Uterus (tissue), 4 donors: Measurements from ENCODE around the gene FARS2. TPM values are rescaled to one million over a fixed set of nuclear protein-coding genes. Genes with fewer than 3 reads are reported as not detected.

Experiments used
- DNase-seq, 2 donors: peaks; one replicate each; pipeline ENCODE4 v3.0.0-alpha.2; 2019 to 2020
- H3K27ac ChIP-seq, 2 donors: fragments of 200-600 bp; sonication (generic); 1 replicate in 1 of 2; 2 replicates in 1 of 2; pipeline ENCODE4 v1.5.1; 2016 to 2018
- H3K27me3 ChIP-seq, 2 donors: fragments of 200-600 bp; sonication (generic); one replicate each; pipeline ENCODE4 v1.5.1; 2018 to 2019; ENCODE audit warnings: control low read depth in 1 of 2
- H3K36me3 ChIP-seq, 2 donors: fragments of 200-600 bp; sonication (generic); one replicate each; pipeline ENCODE4 v1.5.1; 2019; ENCODE audit warnings: control low read depth in 1 of 2
- H3K4me1 ChIP-seq, 2 donors: fragments of 200-600 bp; sonication (generic); one replicate each; pipeline ENCODE4 v1.5.1; 2018 to 2019; ENCODE audit warnings: control low read depth in 1 of 2
- H3K4me3 ChIP-seq, 2 donors: fragments of 200-600 bp; sonication (generic); 1 replicate in 1 of 2; 2 replicates in 1 of 2; pipeline ENCODE4 v1.5.1; 2018 to 2019; ENCODE audit warnings: mild to moderate bottlenecking in 1 of 2
- H3K9me3 ChIP-seq, 2 donors: fragments of 200-600 bp; sonication (generic); one replicate each; pipeline ENCODE4 v1.5.1; 2019; ENCODE audit warnings: control low read depth in 1 of 2
- POLR2A ChIP-seq, 2 donors: fragments of 450-650 bp; IDR thresholded peaks; one replicate each; pipeline ENCODE4 v1.6.1; 2016; ENCODE audit warnings: antibody characterized with exemption in 2 of 2, mild to moderate bottlenecking in 1 of 2, moderate library complexity in 1 of 2
- intact Hi-C: fragments of 100-400 bp; cut with DNase I; formaldehyde crosslinking; loops from one replicate; pipeline ENCODE4 v1.15.1; 2023; ENCODE audit warnings: low total_unique reads
- total RNA-seq, 4 donors: library from RNA; depleted of rRNA in 3 of 4; stranded (reverse); fragments of >200 nt in 3 of 4; gene quantifications; one replicate each; pipeline versions ENCODE4 v1.1.0 to v1.2.4, GENCODE V29; 2014 to 2023
- TF ChIP-seq, protein P1 (sequence below), 4 experiments: fragments of 200-600 bp in 2 of 4; fragments of 450-650 bp in 2 of 4; sonication (generic) in 2 of 4; IDR thresholded peaks; one replicate each; pipeline ENCODE4 v1.5.1; 2016 to 2019; ENCODE audit warnings: antibody characterized with exemption in 4 of 4, mild to moderate bottlenecking in 2 of 4, moderate library complexity in 1 of 4
- donor health status: DM: yes; HTN: yes; CAD: no.

FARS2 gene
- total RNA-seq, 4 donors from 2014 or later: 14.4 to 32.5 (median 25.6) TPM

DNA sequence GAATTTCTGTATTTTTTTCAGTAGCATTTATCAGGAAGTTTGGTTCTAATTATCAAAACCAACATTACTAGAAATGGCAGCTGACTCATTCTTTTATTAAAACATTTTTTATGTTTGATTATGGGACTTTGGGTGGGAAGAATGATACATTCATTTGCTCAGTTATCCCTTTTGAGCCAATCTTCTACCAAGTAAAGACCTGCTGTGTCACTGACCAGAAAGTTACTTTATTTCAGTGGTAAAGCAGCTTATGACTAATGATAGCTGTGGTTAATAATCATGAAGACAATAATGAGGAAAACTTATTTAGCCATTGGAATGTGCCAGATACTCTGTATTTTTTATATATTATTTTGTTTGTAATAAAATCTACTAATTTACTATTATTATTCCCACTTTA is 142.3 kb downstream of the FARS2 start:
- no peaks in the 10 kb centered on the region for H3K4me1 ChIP-seq
- H3K4me3 ChIP-seq: no peak overlapping the region
- no peaks in the 10 kb centered on the region for H3K36me3 ChIP-seq
- H3K9me3 ChIP-seq: peaks cover 0 to 10% of the 10 kb centered on the region in 2 donors
- no peak for DNase-seq
- no peaks in the 10 kb centered on the region for H3K27me3 ChIP-seq
- intact Hi-C loops: no loop called here
- no peak overlapping the region for H3K27ac ChIP-seq
- TF ChIP-seq, protein P1, sequence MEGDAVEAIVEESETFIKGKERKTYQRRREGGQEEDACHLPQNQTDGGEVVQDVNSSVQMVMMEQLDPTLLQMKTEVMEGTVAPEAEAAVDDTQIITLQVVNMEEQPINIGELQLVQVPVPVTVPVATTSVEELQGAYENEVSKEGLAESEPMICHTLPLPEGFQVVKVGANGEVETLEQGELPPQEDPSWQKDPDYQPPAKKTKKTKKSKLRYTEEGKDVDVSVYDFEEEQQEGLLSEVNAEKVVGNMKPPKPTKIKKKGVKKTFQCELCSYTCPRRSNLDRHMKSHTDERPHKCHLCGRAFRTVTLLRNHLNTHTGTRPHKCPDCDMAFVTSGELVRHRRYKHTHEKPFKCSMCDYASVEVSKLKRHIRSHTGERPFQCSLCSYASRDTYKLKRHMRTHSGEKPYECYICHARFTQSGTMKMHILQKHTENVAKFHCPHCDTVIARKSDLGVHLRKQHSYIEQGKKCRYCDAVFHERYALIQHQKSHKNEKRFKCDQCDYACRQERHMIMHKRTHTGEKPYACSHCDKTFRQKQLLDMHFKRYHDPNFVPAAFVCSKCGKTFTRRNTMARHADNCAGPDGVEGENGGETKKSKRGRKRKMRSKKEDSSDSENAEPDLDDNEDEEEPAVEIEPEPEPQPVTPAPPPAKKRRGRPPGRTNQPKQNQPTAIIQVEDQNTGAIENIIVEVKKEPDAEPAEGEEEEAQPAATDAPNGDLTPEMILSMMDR (IDR thresholded peaks at IDR 0.05): no peak
- TF ChIP-seq POLR2A (IDR thresholded peaks at IDR 0.05): no peak

DNA sequence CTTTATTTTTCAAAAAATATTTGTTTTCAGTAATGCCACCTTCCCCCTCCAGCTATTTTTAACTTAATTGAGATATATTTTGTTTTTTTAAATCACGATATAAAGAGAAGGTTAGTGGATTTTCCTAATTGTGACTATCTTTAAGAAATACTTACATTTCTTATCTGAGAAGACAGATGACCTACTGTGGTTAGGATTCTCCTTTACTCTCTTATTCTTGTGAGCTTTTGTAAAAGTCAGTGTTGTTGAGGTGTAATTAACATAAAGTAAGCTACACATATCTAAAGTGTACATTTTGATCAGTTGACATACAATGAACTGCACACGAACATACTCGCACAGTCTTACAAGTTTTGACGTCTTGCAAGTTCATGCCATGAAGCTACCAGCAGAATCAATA is 144.7 kb downstream of the FARS2 start:
- no peak for DNase-seq
- Histone ChIP-seq H3K4me3 (no peak overlapping the region), H3K9me3 (peaks cover 0 to 10% of the 10 kb centered on the region in 2 donors), H3K36me3 (no peaks in the 10 kb centered on the region), H3K27me3 (no peaks in the 10 kb centered on the region), H3K4me1 (no peaks in the 10 kb centered on the region), H3K27ac (no peak overlapping the region)
- intact Hi-C loops: no loop called here
- TF ChIP-seq, protein P1 (IDR thresholded peaks at IDR 0.05): no peak
- no peak for TF ChIP-seq POLR2A (IDR thresholded peaks at IDR 0.05)

DNA sequence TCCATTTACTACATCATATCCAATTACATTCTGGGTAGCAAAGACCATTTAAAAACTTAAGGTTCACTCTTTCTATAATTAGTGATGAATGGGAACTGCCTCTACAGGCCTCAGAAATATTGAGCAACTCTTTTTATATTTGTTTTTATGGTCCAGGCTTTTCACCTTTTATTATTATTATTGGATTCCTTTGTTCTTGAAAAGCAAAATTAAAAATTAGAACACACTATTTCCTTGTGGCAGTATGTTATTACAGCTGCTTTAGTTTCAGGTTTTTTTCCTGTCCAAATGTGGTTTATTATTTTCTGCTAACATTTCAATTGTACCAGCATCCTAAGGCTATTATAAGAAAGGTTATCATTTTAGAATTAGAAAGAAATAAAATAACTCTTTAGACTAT is 150.1 kb downstream of the FARS2 start:
- Histone ChIP-seq H3K36me3 (no peaks in the 10 kb centered on the region), H3K4me3 (no peak overlapping the region), H3K4me1 (no peaks in the 10 kb centered on the region), H3K9me3 (no peaks in the 10 kb centered on the region), H3K27me3 (no peaks in the 10 kb centered on the region), H3K27ac (no peak overlapping the region)
- TF ChIP-seq POLR2A (IDR thresholded peaks at IDR 0.05): no peak
- TF ChIP-seq, protein P1 (IDR thresholded peaks at IDR 0.05): no peak
- no peak for DNase-seq
- intact Hi-C loops: no loop called here

DNA sequence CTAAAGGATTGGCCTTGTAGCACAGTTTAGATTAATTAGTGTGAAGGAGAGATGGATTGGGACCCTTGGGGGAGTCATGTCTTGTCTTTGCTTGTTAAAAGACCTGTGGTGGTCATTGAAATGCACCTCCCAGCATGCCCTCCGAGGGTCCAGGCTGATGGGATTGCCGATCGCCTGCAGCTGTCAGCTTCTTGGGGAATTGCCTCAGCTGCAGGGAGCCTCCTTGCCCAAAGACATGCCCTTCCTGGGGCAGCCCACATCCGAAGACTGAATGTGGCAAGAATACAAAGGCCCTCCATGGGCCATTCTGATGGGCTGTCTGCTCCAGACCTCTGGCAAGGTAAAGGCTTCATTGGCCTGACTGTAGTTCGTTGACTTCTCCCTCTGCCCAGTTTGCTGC is 150.7 kb downstream of the FARS2 start:
- TF ChIP-seq, protein P1 (IDR thresholded peaks at IDR 0.05): no peak
- TF ChIP-seq POLR2A (IDR thresholded peaks at IDR 0.05): no peak
- DNase-seq: no peak
- H3K27me3 ChIP-seq: no peaks in the 10 kb centered on the region
- no peak overlapping the region for H3K4me3 ChIP-seq
- no peaks in the 10 kb centered on the region for H3K9me3 ChIP-seq
- intact Hi-C loops: no loop called here
- H3K27ac ChIP-seq: no peak overlapping the region
- H3K36me3 ChIP-seq: no peaks in the 10 kb centered on the region
- H3K4me1 ChIP-seq: no peaks in the 10 kb centered on the region

DNA sequence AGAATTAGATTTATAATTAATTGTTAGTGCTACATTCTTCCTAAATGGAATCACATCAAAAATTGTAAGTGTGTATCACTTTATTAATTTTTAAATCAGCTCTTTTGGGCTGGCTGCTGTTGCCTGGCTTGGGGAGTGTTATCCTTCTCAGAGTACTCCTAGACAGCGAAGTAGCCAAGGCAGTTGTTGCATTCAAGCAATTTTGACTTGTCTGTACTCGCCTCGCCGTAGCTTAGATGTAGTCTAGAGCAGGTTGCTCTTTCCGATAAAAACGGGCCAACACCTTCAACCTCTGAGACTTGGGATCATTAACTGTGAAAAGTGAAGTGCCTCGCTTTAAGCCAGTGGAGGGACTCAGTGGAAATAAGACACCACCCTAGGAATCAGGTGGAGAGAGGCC is 151.3 kb downstream of the FARS2 start:
- no peak for TF ChIP-seq POLR2A (IDR thresholded peaks at IDR 0.05)
- TF ChIP-seq, protein P1 (IDR thresholded peaks at IDR 0.05): no peak
- no peak for DNase-seq
- intact Hi-C loops: no loop called here
- Histone ChIP-seq H3K4me3 (no peak overlapping the region), H3K4me1 (no peaks in the 10 kb centered on the region), H3K27ac (no peak overlapping the region), H3K9me3 (no peaks in the 10 kb centered on the region), H3K36me3 (no peaks in the 10 kb centered on the region), H3K27me3 (no peaks in the 10 kb centered on the region)
